ENCODE measurements around the gene APOBEC3C.
A peak's percentile ranks its signal among the peaks of the same experiment; 100 is the strongest.
"Not testable (repeated sequence)": the region's sequence is repeated elsewhere in the genome, so short reads cannot be mapped to it uniquely, and the experiment has no call there.

Gene APOBEC3C

GRCh38 chr22:39013942-39014722, at the start of gene APOBEC3C:
Gene APOBEC3C (plus strand): TSS chr22:39014257. CDS start chr22:39014363, 106 bp downstream.
- FAIRE-seq = peak; percentile 99

DNA sequence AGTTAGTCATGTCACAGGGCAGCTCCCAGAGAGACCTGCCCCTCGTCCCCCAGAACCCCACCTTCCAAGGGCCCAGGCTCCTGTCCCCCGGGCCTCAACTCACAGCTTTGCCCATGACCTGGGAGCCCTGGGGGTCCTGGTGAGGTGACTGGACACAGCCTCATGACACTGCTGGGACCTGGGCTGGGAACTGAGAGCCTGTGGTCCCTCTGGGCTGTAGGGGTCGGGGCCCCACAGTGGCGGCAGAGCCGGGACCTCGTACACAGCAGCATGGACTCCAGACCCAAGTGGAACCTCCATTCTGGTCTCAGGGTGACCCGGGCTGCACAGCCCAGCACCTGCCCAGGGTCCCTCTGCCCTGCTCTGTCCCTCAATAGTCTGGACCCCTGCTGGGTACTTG, 49.8 kb upstream of the APOBEC3C start:
- no peak for FAIRE-seq

- no peak for FAIRE-seq
These were observed 49.1 kb upstream of the APOBEC3C start for GRCh38 chr22:38964989-38965388.

GRCh38 chr22:38965614-38966379, 48.3 kb upstream of the APOBEC3C start:
- no peak for FAIRE-seq

- FAIRE-seq = no peak
These were observed 47.7 kb upstream of the APOBEC3C start for GRCh38 chr22:38966380-38966702.

- FAIRE-seq = no peak
These were observed 47.1 kb upstream of the APOBEC3C start for GRCh38 chr22:38966942-38967341.

DNA sequence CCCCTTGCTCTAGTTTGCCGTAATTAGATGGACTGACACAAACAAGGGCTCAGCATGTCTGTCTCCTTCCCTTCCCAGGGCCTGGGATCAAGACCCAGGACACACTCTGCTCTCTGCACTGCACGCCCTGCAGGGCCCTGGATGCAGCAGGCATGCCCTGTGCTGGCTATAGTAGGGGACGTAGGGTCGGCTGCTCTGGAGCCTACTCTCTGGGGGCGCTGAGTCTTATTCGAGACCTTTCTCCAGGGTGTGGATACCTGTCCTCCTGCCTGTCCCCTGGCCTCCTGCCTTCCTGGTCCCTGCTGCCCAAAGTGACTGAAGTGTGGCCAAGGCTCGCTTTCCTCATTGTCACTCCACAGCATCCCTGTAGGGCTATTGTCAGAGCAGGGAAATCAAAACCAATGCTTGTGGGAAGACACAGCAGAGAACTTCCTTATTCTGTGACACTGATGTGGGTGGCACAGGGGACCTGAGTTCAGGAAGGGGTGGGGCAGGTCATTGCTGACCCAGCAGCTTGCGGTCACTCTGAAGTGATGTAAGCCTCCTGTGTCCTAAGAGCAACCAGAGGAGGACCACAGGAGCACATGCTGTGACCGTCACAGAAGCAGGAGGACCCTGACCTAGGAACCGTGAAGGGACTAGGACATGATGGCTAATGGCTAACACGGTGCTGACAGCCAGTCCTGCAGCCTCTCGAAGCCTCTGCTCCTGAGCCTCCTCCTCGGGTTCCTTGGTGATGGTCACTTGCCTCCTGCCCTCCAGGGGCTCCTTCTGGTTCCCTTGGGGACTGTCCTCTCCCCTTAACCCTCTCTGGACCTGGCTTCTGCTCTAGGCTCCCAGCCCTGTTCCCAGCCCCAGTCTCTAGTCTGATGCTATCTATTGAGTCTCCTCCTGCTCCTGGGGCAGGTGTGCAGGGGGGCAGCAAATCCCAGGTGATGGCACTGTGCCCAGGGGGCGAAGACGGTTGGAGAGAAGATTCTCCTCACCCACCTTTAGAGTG, 46.3 kb upstream of the APOBEC3C start:
- FAIRE-seq = no peak

DNA sequence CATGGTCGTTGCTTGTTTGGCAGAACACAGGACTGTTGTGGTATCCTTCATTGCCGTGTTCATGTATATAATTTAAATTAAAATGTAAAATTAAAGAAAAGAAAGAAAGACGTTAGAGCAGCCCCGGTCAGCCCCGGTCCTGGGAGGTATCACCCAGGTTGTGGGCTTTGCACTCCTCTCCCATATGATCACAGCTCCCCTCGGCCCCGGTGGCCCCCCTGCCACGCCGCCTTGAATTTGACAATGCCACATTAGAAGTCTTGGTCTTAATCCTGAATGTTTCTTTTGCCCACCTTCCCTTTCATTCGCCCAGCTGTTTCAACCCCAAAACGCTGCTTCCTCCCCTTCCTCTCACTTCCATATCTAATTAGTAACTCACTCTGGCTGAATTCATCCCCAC, 45.3 kb upstream of the APOBEC3C start:
- FAIRE-seq = no peak

- FAIRE-seq = no peak
These were observed 43.5 kb upstream of the APOBEC3C start for GRCh38 chr22:38970551-38970950.

DNA sequence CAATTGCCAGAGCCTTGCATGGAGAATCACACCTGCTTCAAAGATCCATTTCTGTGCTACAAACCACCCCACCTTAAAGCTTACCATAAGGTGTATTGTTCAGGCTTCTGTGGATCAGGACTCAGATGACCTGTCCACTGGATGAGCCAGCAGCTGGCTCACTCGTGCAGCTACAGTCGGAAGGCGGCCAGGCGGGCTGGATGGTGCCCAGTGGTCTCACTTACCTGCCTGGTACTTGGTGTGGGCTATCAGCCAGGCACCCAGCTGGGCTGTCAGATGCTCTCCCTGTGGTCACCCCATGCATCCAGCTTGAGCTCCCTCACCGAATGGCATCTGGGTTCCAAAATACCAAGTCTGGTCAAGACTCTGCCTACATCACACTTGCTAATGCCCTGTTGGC, 42.9 kb upstream of the APOBEC3C start:
- no peak for FAIRE-seq

DNA sequence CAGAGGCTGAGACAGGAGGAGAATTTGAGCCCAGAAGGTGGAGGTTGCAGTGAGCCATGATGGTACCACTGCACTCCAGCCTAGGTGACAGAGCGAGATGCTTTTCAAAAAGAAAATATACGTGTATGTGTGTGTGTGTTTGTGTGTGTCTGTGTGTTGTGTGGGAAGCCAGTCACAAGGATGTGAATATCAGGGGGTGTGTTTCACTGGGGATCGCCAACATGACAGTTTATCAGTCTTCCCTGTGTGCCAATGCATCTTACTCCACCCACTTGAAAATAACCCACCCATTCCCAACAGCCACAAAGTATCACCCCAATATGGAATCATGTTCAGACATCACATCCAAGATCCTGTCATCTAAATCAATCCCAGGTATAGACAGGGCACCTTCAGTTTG, 42.3 kb upstream of the APOBEC3C start:
- FAIRE-seq = no peak

GRCh38 chr22:38972558-38972957, 41.5 kb upstream of the APOBEC3C start:
- no peak for FAIRE-seq

DNA sequence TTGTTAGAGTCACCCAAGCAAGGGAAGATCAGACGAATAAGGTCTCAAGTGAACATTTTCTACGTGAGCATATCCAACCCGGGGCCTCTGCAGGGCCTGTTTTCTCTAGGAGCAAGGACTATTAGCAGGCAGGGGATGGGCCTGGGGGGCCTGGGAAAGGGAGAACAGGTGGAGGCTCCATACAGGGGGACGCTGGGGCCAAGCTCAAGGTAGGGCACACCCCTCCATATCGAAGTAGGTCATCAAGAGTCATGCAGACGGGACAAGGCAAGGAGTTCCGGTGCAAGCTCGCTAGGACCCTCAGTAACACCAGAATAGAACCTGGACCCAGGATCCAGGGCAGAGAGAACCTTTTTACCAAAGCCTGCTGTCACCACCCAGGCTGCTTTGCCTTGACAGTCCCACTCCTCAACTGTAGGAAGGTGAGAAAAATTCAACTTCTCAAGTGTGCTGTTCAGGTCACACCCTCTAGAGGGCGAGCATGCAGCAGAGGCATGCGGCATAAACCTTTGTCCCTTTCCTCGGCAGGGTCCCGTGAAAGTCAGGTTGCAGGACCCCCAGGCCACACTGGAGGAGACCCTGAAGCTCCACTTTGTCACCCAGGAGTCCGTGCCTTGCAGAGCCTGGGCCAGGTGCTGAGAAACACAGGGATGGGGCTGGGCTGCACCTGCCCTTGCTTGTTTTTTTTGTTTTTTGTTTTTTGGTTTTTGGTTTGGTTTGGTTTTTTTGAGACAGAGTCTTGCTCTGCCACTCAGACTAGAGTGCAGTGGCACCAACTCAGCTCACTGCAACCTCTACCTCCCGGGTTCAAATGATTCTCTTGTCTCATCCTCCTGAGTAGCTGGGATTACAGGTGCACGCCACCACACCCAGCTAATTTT, 40.5 kb upstream of the APOBEC3C start:
- FAIRE-seq = no peak

DNA sequence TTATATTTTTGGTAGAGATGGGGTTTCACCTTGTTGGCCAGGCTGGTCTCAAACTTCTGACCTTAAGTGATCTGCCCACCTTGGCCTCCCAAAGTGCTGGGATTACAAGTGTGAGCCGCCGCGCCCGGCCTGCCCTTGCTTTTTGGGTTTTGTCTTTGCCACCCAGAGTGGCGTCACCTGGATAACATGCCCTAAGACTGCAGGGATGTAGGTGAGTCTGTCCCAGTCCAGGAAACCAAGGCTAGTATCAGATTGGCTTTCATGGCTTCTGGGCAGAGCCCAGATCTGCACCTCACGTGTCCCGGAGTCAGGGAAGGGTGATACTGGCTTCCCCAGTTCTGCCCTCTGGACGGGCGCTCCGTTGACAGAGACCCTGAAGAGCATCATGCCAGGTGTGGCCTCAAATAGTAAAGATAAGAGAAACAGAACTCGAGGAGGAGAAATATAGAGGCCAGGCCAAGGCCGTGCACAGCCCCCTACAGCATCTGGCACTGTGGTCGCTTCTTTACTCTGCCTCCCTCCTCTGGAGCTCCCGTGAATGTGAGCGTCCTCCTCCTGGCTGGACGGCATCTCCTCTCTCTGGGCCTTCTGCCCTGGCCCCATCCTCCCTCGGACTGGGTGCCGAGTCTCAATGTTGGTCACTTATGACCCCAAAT, 39.8 kb upstream of the APOBEC3C start:
- FAIRE-seq = no peak

- FAIRE-seq = no peak
These were observed 39.3 kb upstream of the APOBEC3C start for GRCh38 chr22:38974826-38975175.

- not testable (repeated sequence) for FAIRE-seq
These were observed 36.8 kb upstream of the APOBEC3C start for GRCh38 chr22:38977289-38977688.

GRCh38 chr22:38980587-38980986, 33.5 kb upstream of the APOBEC3C start:
- peak; percentile 72 for FAIRE-seq

- peak; percentile 93 for FAIRE-seq
These were observed 32.8 kb upstream of the APOBEC3C start for GRCh38 chr22:38981005-38981991.

- FAIRE-seq = peak; percentile 100
These were observed 31.8 kb upstream of the APOBEC3C start, which contains the start of gene APOBEC3B for GRCh38 chr22:38981992-38982927. Gene APOBEC3B (plus strand): TSS chr22:38982347. CDS start chr22:38982454, 107 bp downstream.
